Caco-2 (cell line): ENCODE results near the gene CDH6. TPM values are rescaled to one million over a fixed set of nuclear protein-coding genes. Genes with fewer than 3 reads are reported as not detected.

Experiments
- BruUV-seq: library from RNA; stranded (reverse); fragments of 400-500 nt; replicated peaks from 2 replicates; lab custom pipeline; 2021; lab: Mats Ljungman, UMichigan
- CTCF ChIA-PET: fragments of 300-600 bp; sonication (Branson Sonifier 250); formaldehyde crosslinking; loops from one replicate; lab custom pipeline; 2022; ENCODE audit warnings: antibody characterized with exemption; lab: Charles Lee
- POLR2A ChIA-PET: fragments of 300-600 bp; sonication (Branson Sonifier 250); formaldehyde crosslinking; loops from one replicate; lab custom pipeline; 2022; ENCODE audit warnings: antibody characterized with exemption; lab: Charles Lee
- DNase-seq, 2 experiments: peaks; one replicate each; pipeline versions ENCODE4 v3.0.0 to v3.0.0-alpha.2; 2020 to 2022
- H3K27me3 ChIP-seq: replicated peaks from 2 replicates; pipeline ENCODE4 v1.6.0; 2011; ENCODE audit warnings: low read length; ENCODE audit not compliant: control insufficient read depth, insufficient read depth
- H3K36me3 ChIP-seq: 2 replicates; pipeline ENCODE4 v1.5.1; 2011; ENCODE audit warnings: low read length; ENCODE audit not compliant: control insufficient read depth, insufficient read depth
- H3K4me1 ChIP-seq: fragments of 250-450 bp; sonication (Bioruptor Pico); 2 replicates; pipeline ENCODE4 v1.5.1; 2020; ENCODE audit warnings: mild to moderate bottlenecking
- H3K4me3 ChIP-seq: 2 replicates; pipeline ENCODE4 v1.5.1; 2011; ENCODE audit warnings: low read depth, mild to moderate bottlenecking, control low read depth, low read length
- H3K9me3 ChIP-seq: fragments of 250-450 bp; sonication (Bioruptor Pico); 2 replicates; pipeline ENCODE4 v1.5.1; 2020; ENCODE audit warnings: mild to moderate bottlenecking, moderate library complexity
- H3K27ac Mint-ChIP-seq: one replicate; pipeline ENCODE4 v1.8.0; 2022; ENCODE audit warnings: mixed read lengths; ENCODE audit not compliant: unreplicated experiment
- H3K27me3 Mint-ChIP-seq: one replicate; pipeline ENCODE4 v1.8.0; 2022; ENCODE audit warnings: mixed read lengths; ENCODE audit not compliant: insufficient read depth, unreplicated experiment
- H3K36me3 Mint-ChIP-seq: one replicate; pipeline ENCODE4 v1.8.0; 2022; ENCODE audit warnings: mild to moderate bottlenecking, mixed read lengths; ENCODE audit not compliant: insufficient read depth, unreplicated experiment
- H3K4me1 Mint-ChIP-seq: one replicate; pipeline ENCODE4 v1.8.0; 2022; ENCODE audit warnings: low read depth, mixed read lengths; ENCODE audit not compliant: unreplicated experiment
- H3K4me3 Mint-ChIP-seq: one replicate; pipeline ENCODE4 v1.8.0; 2022; ENCODE audit warnings: mild to moderate bottlenecking, moderate library complexity, mixed read lengths; ENCODE audit not compliant: unreplicated experiment
- H3K9me3 Mint-ChIP-seq: one replicate; pipeline ENCODE4 v1.8.0; 2022; ENCODE audit warnings: mixed read lengths; ENCODE audit not compliant: unreplicated experiment
- CTCF ChIP-seq, 2 experiments: fragments of 200-600 bp in 1 of 2; IDR thresholded peaks; 1 replicate in 1 of 2; 2 replicates in 1 of 2; pipeline versions ENCODE4 v1.5.1 to v1.8.0; 2011 to 2022; ENCODE audit warnings: antibody characterized with exemption in 1 of 2, control low read depth in 1 of 2, inconsistent platforms in 1 of 2, low read depth in 1 of 2, low read length in 1 of 2, mild to moderate bottlenecking in 1 of 2, moderate library complexity in 1 of 2; ENCODE audit not compliant: insufficient read depth in 1 of 2, severe bottlenecking in 1 of 2, unreplicated experiment in 1 of 2
- intact Hi-C: fragments of 100-400 bp; cut with micrococcal nuclease; formaldehyde crosslinking; loops from one replicate; pipeline ENCODE4 v1.10.0; 2022; ENCODE audit not compliant: unreplicated experiment
- total RNA-seq: library from RNA; stranded (reverse); gene quantifications from 2 replicates; pipeline ENCODE4 v1.2.3, GENCODE V29; 2022

The CDH6 gene
- total RNA-seq, 1 experiment from 2014 or later: 18.0 TPM

GRCh38 chr5:31269259-31269658, 75.8 kb downstream of the CDH6 start:
- Histone ChIP-seq H3K36me3 (no peaks in the 10 kb centered on the region), H3K27me3 (no peaks in the 10 kb centered on the region), H3K9me3 (no peaks in the 10 kb centered on the region), H3K4me3 (no peak overlapping the region), H3K4me1 (no peaks in the 10 kb centered on the region)
- H3K36me3 Mint-ChIP-seq: no peaks in the 10 kb centered on the region
- H3K9me3 Mint-ChIP-seq: no peaks in the 10 kb centered on the region
- intact Hi-C loops: no loop called here
- no peak for DNase-seq
- no peaks in the 10 kb centered on the region for H3K4me1 Mint-ChIP-seq
- H3K4me3 Mint-ChIP-seq: no peak overlapping the region
- POLR2A ChIA-PET: no interaction called here
- CTCF ChIA-PET: interaction anchor here (0.6 kb wide), 1 partner anchor 376 kb away, joined by 5 read pairs; no protein-coding TSS in a partner anchor
- H3K27ac Mint-ChIP-seq: no peak overlapping the region
- no peaks in the 10 kb centered on the region for H3K27me3 Mint-ChIP-seq
- BruUV-seq: no TSS peak
- no peak for TF ChIP-seq CTCF (IDR thresholded peaks at IDR 0.05; ENCODE audit: insufficient read depth in 1 of 2, low read depth in 1 of 2, low read length in 1 of 2, severe bottlenecking in 1 of 2, unreplicated experiment in 1 of 2)

GRCh38 chr5:31270396-31270795, 76.9 kb downstream of the CDH6 start:
- no peaks in the 10 kb centered on the region for H3K9me3 ChIP-seq
- H3K27me3 ChIP-seq: no peaks in the 10 kb centered on the region
- H3K27ac Mint-ChIP-seq: no peak overlapping the region
- no peaks in the 10 kb centered on the region for H3K27me3 Mint-ChIP-seq
- no TSS peak for BruUV-seq
- no peaks in the 10 kb centered on the region for H3K36me3 ChIP-seq
- no peak overlapping the region for H3K4me3 Mint-ChIP-seq
- no peaks in the 10 kb centered on the region for H3K4me1 ChIP-seq
- H3K9me3 Mint-ChIP-seq: no peaks in the 10 kb centered on the region
- no peak overlapping the region for H3K4me3 ChIP-seq
- H3K4me1 Mint-ChIP-seq: no peaks in the 10 kb centered on the region
- ChIA-PET CTCF (interaction anchor here (0.8 to 1.1 kb wide), 3 partner anchors 33 to 466 kb away, joined by 3 to 12 read pairs (median 4); no protein-coding TSS in a partner anchor), POLR2A (no interaction called here)
- DNase-seq: peak in 1 of 2 experiments; percentile 20
- peak; percentile 45 to 73 for TF ChIP-seq CTCF (IDR thresholded peaks at IDR 0.05; ENCODE audit: insufficient read depth in 1 of 2, low read depth in 1 of 2, low read length in 1 of 2, severe bottlenecking in 1 of 2, unreplicated experiment in 1 of 2)
- intact Hi-C loops: loop anchor here (1.0 to 2.0 kb wide), 2 partner anchors 33 to 870 kb away; no protein-coding TSS in a partner anchor
- H3K36me3 Mint-ChIP-seq: no peaks in the 10 kb centered on the region

GRCh38 chr5:31271567-31271966, 78.1 kb downstream of the CDH6 start:
- H3K27me3 ChIP-seq: no peaks in the 10 kb centered on the region
- H3K9me3 Mint-ChIP-seq: no peaks in the 10 kb centered on the region
- no peaks in the 10 kb centered on the region for H3K36me3 Mint-ChIP-seq
- H3K9me3 ChIP-seq: no peaks in the 10 kb centered on the region
- no peak for DNase-seq
- H3K4me1 ChIP-seq: no peaks in the 10 kb centered on the region
- H3K27me3 Mint-ChIP-seq: no peaks in the 10 kb centered on the region
- TF ChIP-seq CTCF (IDR thresholded peaks at IDR 0.05; ENCODE audit: insufficient read depth in 1 of 2, low read depth in 1 of 2, low read length in 1 of 2, severe bottlenecking in 1 of 2, unreplicated experiment in 1 of 2): no peak
- BruUV-seq: no TSS peak
- CTCF ChIA-PET: no interaction called here
- no peak overlapping the region for H3K4me3 Mint-ChIP-seq
- intact Hi-C loops: loop anchor here (2.0 kb wide), 1 partner anchor 871 kb away; no protein-coding TSS in a partner anchor
- no peak overlapping the region for H3K4me3 ChIP-seq
- POLR2A ChIA-PET: no interaction called here
- H3K27ac Mint-ChIP-seq: no peak overlapping the region
- no peaks in the 10 kb centered on the region for H3K4me1 Mint-ChIP-seq
- no peaks in the 10 kb centered on the region for H3K36me3 ChIP-seq
